ENCODE results near the gene LYSET. TPM values are rescaled to one million over a fixed set of nuclear protein-coding genes. Genes with fewer than 3 reads are reported as not detected.

The LYSET gene
- total RNA-seq, 2 experiments from 2014 or later: 9.9 to 10.2 TPM

DNA sequence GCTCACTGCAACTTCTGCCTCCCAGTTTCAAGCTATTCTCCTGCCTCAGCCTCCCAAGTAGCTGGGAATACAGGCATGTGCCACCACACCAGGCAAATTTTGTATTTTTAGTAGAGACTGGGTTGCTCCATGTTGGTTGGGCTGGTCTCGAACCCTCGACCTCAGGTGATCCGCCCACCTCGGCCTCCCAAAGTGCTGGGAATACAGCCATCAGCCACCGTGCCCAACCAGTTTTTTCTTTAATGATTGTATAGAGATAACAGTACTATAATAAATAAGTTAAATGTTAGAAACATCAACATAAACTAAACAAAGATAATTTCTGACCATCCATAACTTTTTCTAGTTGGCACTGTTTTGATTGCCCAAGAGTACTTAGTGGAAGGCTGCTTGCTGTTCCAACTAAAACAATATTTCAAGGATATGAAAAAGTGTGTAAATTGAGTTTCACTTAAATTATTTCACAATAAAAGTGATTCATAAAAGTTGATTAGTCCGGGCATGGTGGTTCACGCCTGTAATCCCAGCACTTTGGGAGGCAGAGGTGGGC lies 16.1 kb downstream of the LYSET start:
- ChIA-PET POLR2A (no interaction called here), CTCF (no interaction called here)
- Mint-ChIP-seq H3K4me3 (no peak overlapping the region), H3K9me3 (ENCODE audit: low read depth) (no peaks in the 10 kb centered on the region), H3K4me1 (peaks cover 17% of the 10 kb centered on the region), H3K36me3 (ENCODE audit: low read depth) (peaks cover 23% of the 10 kb centered on the region), H3K27ac (no peak overlapping the region), H3K27me3 (no peaks in the 10 kb centered on the region)
- DNase-seq: no peak
- intact Hi-C loops (cut with DNase I, micrococcal nuclease): no loop called here
- no peak for ATAC-seq

DNA sequence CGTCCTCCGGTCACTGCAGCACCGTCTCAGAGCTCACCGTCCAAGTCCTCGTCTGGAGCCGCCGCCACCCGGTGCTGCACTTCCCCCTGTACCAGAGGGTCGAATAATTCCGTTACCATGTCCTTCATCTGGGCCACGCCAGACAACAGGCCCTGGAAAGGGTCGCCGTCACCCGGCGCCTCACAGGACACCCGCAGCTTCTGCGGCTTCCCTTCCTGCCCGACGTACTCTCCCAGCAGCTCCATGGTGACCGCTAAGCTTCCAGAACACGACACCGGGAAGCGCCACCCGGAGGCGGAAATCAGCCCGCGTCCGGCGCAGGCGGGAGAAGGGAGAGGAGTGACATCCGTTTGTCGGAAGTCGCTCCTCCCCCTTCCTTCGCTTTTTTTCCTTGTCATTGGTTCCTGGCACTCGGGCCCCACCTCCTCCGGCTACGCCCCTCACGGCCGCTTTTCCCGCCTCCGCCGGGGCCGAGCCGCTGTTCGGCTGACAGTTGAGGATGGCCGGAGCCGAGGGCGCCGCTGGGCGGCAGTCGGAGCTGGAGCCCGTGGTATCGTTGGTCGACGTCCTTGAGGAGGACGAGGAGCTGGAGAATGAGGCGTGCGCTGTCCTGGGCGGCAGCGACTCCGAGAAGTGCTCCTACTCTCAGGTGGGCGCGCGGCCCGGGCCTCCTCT lies 21.8 kb downstream of the LYSET start, which contains the start of the genes GON7 and UBR7:
Gene GON7, minus strand, starts transcription at position 273 of the 675 bp plus-strand sequence. Its CDS starts 28 bp downstream, at position 245.
Gene UBR7, plus strand, starts transcription at position 464 of the 675 bp plus-strand sequence. Its CDS starts 36 bp downstream, at position 500.
- H3K27me3 Mint-ChIP-seq: no peaks in the 10 kb centered on the region
- peaks cover 35% of the 10 kb centered on the region for H3K4me1 Mint-ChIP-seq
- peak; percentile 94 for ATAC-seq

DNA sequence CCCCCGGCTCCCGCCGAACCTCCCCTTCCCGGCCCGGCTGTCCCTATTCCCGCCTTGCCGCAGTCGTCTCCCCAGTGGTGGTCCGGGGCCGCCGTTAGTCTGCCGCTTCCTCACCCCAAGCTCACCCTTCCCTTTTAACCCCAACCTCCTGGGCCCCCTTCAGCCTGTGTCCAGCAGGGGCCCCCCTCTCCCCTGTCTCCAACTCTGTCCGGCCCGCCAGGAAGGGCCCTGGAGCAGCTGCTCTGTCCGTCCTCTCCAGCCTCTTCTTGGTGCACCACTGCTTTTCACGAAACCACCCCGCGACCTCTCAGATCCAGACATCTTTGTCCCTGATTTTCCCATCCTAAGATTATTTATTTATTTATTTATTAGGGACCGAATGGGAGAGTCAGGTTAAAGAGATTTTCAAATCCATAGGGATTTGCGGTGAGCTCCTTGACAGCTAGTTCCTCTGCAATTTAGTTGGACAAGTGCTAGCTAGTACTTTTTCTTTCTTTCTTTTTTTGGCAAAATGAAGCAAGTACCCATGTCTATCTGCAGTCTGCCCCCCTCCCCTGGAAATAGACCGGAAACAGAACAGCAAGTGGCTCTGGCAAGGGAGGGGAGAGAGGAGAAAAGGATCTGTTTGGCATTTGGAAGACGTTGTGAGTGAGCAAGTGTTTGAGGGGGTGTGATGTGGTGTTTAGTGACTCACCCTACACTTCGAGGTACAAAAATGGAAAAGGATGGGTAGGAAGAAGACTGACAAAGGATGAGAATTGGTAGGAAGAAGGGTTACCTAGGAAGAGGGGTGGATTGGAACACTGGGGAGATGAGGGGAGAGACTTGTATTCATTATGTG lies 22.6 kb downstream of the LYSET start:
- Mint-ChIP-seq H3K4me3 (peak overlapping the region; percentile 96), H3K27me3 (no peaks in the 10 kb centered on the region), H3K9me3 (ENCODE audit: low read depth) (no peaks in the 10 kb centered on the region), H3K36me3 (ENCODE audit: low read depth) (peaks cover 16% of the 10 kb centered on the region), H3K4me1 (peaks cover 32% of the 10 kb centered on the region), H3K27ac (peak overlapping the region; percentile 80)
- ChIA-PET POLR2A (interaction anchor here (0.6 to 2.5 kb wide), 2 partner anchors 23 to 92 kb away, joined by 3 to 18 read pairs; partner anchors contain the start of genes ITPK1, LYSET and MOAP1), CTCF (interaction anchor here (0.6 to 3.4 kb wide), 10 partner anchors 11 to 1978 kb away, joined by 3 to 21 read pairs (median 4); partner anchors contain the start of genes LYSET and MOAP1)
- peak; percentile 56 for DNase-seq
- intact Hi-C loops (cut with DNase I, micrococcal nuclease): loop anchor here (1.0 to 2.0 kb wide), 5 partner anchors 22 to 413 kb away; partner anchors contain the start of genes ITPK1 (in 2 of the 2), LYSET (in 2 of the 2), BTBD7 (in 1 of the 2) and GOLGA5 (in 1 of the 2)
- peak; percentile 35 for ATAC-seq

More for the DNA sequence above, 21.8 kb downstream of the LYSET start, which contains the start of the genes GON7 and UBR7:
- DNase-seq: peak; percentile 94
- intact Hi-C loops (cut with DNase I, micrococcal nuclease): loop anchor here (1.0 to 2.0 kb wide), 5 partner anchors 22 to 413 kb away; partner anchors contain the start of genes ITPK1 (in 2 of the 2), LYSET (in 2 of the 2), BTBD7 (in 1 of the 2) and GOLGA5 (in 1 of the 2)
- H3K4me3 Mint-ChIP-seq: peak within 1 kb of the TSS; percentile 96
- peaks cover 13% of the 10 kb centered on the region for H3K36me3 Mint-ChIP-seq (ENCODE audit: low read depth)
- POLR2A ChIA-PET: interaction anchor here (0.6 to 2.5 kb wide), 3 partner anchors 22 to 92 kb away, joined by 3 to 18 read pairs (median 3); partner anchors contain the start of genes ITPK1, LYSET and MOAP1
- no peaks in the 10 kb centered on the region for H3K9me3 Mint-ChIP-seq (ENCODE audit: low read depth)
- H3K27ac Mint-ChIP-seq: peak within 1 kb of the TSS; percentile 97
- CTCF ChIA-PET: interaction anchor here (0.8 to 3.4 kb wide), 7 partner anchors 12 to 93 kb away, joined by 3 to 21 read pairs (median 5); partner anchors contain the start of genes LYSET and MOAP1

- CTCF ChIA-PET: no interaction called here
- Mint-ChIP-seq H3K27me3 (no peaks in the 10 kb centered on the region), H3K4me3 (no peak overlapping the region), H3K4me1 (peaks cover 17% of the 10 kb centered on the region), H3K36me3 (ENCODE audit: low read depth) (peaks cover 32% of the 10 kb centered on the region), H3K9me3 (ENCODE audit: low read depth) (no peaks in the 10 kb centered on the region), H3K27ac (no peak overlapping the region)
- intact Hi-C loops (cut with DNase I, micrococcal nuclease): no loop called here
- no peak for DNase-seq
- POLR2A ChIA-PET: no interaction called here
- ATAC-seq: no peak
Observed at GRCh38 chr14:93212432-93212831, 27.3 kb downstream of the LYSET start.

DNA sequence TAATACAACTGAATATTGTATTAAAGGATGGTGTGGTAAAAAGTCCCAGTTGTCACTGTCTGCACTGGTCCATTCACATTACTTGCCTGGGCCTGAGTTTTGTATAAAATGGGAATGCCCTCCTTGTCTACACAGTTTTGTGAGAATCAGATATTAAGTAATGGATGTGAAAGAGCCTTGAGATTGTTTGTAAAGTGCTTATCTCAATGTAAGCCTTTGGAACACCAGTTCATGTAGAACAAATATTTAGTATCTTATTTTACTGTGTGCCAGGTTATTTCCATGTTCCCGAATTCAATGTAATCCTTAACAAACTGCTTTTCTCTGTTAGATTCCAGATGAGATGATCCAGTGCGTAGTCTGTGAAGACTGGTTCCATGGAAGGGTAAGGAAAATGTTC lies 29.5 kb downstream of the LYSET start:
- Mint-ChIP-seq H3K27me3 (no peaks in the 10 kb centered on the region), H3K4me1 (peaks cover under 1% of the 10 kb centered on the region), H3K27ac (no peak overlapping the region), H3K4me3 (no peak overlapping the region), H3K36me3 (ENCODE audit: low read depth) (peaks cover 41% of the 10 kb centered on the region), H3K9me3 (ENCODE audit: low read depth) (no peaks in the 10 kb centered on the region)
- ATAC-seq (no peak), DNase-seq (no peak)
- CTCF ChIA-PET: no interaction called here
- POLR2A ChIA-PET: no interaction called here
- intact Hi-C loops (cut with DNase I, micrococcal nuclease): no loop called here

DNA sequence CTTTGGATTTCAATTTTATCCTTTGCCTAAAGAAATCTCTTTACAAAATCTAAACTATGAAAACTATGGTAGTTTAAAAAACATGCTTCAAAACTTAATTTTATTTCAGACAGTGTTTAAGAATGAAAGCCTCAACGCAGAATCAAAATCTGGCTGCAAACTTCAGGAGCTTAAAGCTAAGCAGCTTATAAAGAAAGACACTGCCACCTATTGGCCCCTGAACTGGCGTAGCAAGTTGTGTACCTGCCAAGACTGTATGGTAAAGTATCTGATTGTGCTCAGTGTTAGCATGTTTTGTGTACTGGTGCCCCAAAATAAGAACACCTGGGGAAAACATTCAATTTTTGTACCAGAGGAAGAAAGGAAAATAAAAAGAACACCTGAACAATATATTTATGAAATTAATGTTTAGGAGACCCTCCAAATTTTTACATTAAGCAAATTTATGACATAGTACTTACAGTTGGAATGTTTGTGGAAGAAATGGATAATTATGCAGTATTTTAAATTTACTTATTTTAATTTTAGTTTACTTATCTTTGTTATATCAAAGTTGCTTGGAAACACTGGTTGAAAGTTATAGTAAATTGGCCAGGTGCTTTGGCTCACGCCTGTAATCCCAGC lies 34.1 kb downstream of the LYSET start:
- intact Hi-C loops (cut with DNase I, micrococcal nuclease): loop anchor here in 1 of 2 experiments (1.0 kb wide), 2 partner anchors 106 to 267 kb away; no protein-coding TSS in a partner anchor
- ChIA-PET CTCF (interaction anchor here (0.6 to 1.6 kb wide), 10 partner anchors 12 to 1709 kb away, joined by 3 to 6 read pairs (median 4); partner anchors contain the start of genes GON7, PPP4R3A and UBR7), POLR2A (interaction anchor here (0.6 to 0.8 kb wide), 4 partner anchors 11 to 944 kb away, joined by 3 to 15 read pairs (median 6); no protein-coding TSS in a partner anchor)
- Mint-ChIP-seq H3K4me3 (no peak overlapping the region), H3K9me3 (ENCODE audit: low read depth) (no peaks in the 10 kb centered on the region), H3K27me3 (no peaks in the 10 kb centered on the region), H3K36me3 (ENCODE audit: low read depth) (peaks cover 53% of the 10 kb centered on the region), H3K4me1 (no peaks in the 10 kb centered on the region), H3K27ac (no peak overlapping the region)
- ATAC-seq (peak; percentile 63), DNase-seq (peak; percentile 57)

- no peaks in the 10 kb centered on the region for H3K4me1 Mint-ChIP-seq
- H3K9me3 Mint-ChIP-seq (ENCODE audit: low read depth): no peaks in the 10 kb centered on the region
- CTCF ChIA-PET: interaction anchor here (0.7 kb wide), 1 partner anchor 1683 kb away, joined by 4 read pairs; no protein-coding TSS in a partner anchor
- peaks cover 56% of the 10 kb centered on the region for H3K36me3 Mint-ChIP-seq (ENCODE audit: low read depth)
- no peak overlapping the region for H3K27ac Mint-ChIP-seq
- POLR2A ChIA-PET: no interaction called here
- ATAC-seq (no peak), DNase-seq (no peak)
- no peak overlapping the region for H3K4me3 Mint-ChIP-seq
- intact Hi-C loops (cut with DNase I, micrococcal nuclease): no loop called here
- no peaks in the 10 kb centered on the region for H3K27me3 Mint-ChIP-seq
Observed at GRCh38 chr14:93220509-93220908, 35.4 kb downstream of the LYSET start.

- Mint-ChIP-seq H3K4me1 (no peaks in the 10 kb centered on the region), H3K27ac (no peak overlapping the region), H3K27me3 (no peaks in the 10 kb centered on the region), H3K9me3 (ENCODE audit: low read depth) (no peaks in the 10 kb centered on the region), H3K4me3 (no peak overlapping the region), H3K36me3 (ENCODE audit: low read depth) (peaks cover 63% of the 10 kb centered on the region)
- ChIA-PET CTCF (no interaction called here), POLR2A (no interaction called here)
- DNase-seq: no peak
- ATAC-seq: no peak
- intact Hi-C loops (cut with DNase I, micrococcal nuclease): no loop called here
Observed at GRCh38 chr14:93223565-93223964, 38.4 kb downstream of the LYSET start.

GRCh38 chr14:93228550-93228949 lies 43.4 kb downstream of the LYSET start:
- H3K27me3 Mint-ChIP-seq: no peaks in the 10 kb centered on the region
- H3K27ac Mint-ChIP-seq: no peak overlapping the region
- ATAC-seq: no peak
- peaks cover 43% of the 10 kb centered on the region for H3K36me3 Mint-ChIP-seq (ENCODE audit: low read depth)
- CTCF ChIA-PET: no interaction called here
- H3K4me1 Mint-ChIP-seq: peaks cover 9% of the 10 kb centered on the region
- intact Hi-C loops (cut with DNase I, micrococcal nuclease): no loop called here
- H3K9me3 Mint-ChIP-seq (ENCODE audit: low read depth): no peaks in the 10 kb centered on the region
- no peak overlapping the region for H3K4me3 Mint-ChIP-seq
- no peak for DNase-seq
- POLR2A ChIA-PET: no interaction called here

- ATAC-seq (no peak), DNase-seq (no peak)
- intact Hi-C loops (cut with DNase I, micrococcal nuclease): loop anchor here (5.0 to 10.0 kb wide), 3 partner anchors 312 to 387 kb away; no protein-coding TSS in a partner anchor
- Mint-ChIP-seq H3K9me3 (ENCODE audit: low read depth) (no peaks in the 10 kb centered on the region), H3K4me1 (peaks cover 9% of the 10 kb centered on the region), H3K36me3 (ENCODE audit: low read depth) (peaks cover 30% of the 10 kb centered on the region), H3K27ac (no peak overlapping the region), H3K4me3 (no peak overlapping the region), H3K27me3 (no peaks in the 10 kb centered on the region)
- CTCF ChIA-PET: interaction anchor here (2.0 to 2.2 kb wide), 2 partner anchors 23 to 117 kb away, joined by 6 read pairs; partner anchors contain the start of genes GON7 and UBR7
- POLR2A ChIA-PET: interaction anchor here (0.6 to 1.1 kb wide), 2 partner anchors 12 to 25 kb away, joined by 3 to 4 read pairs; no protein-coding TSS in a partner anchor
Observed at GRCh38 chr14:93230539-93230938, 45.4 kb downstream of the LYSET start.
